Activated CD4-positive, alpha-beta T cell treated with anti-CD3 and anti-CD28 coated beads for 36 hours (primary cell): ENCODE measurements around the gene CYP2W1. TPM values are rescaled to one million over a fixed set of nuclear protein-coding genes. Genes with fewer than 3 reads are reported as not detected.

Experiments used
- ATAC-seq: fragments of 200-7000 bp; cut with Tn5 transposase; one replicate; pipeline ENCODE4 v1.10.0; 2021; ENCODE audit warnings: mild to moderate bottlenecking, moderate library complexity
- CTCF ChIA-PET: fragments of 350-600 bp; sonication (Branson Sonifier 250); formaldehyde crosslinking; loops from one replicate; lab custom pipeline; 2021; ENCODE audit warnings: antibody characterized with exemption; lab: Charles Lee
- POLR2A ChIA-PET: fragments of 350-600 bp; sonication (Branson Sonifier 250); formaldehyde crosslinking; loops from one replicate; lab custom pipeline; 2021; ENCODE audit warnings: antibody characterized with exemption, inconsistent platforms; lab: Charles Lee
- DNase-seq: peaks from one replicate; pipeline ENCODE4 v3.0.0-alpha.2; 2020
- H3K27ac Mint-ChIP-seq: one replicate; pipeline ENCODE4 v1.8.0; 2021; ENCODE audit warnings: mixed read lengths
- H3K27me3 Mint-ChIP-seq: one replicate; pipeline ENCODE4 v1.8.0; 2021; ENCODE audit warnings: mixed read lengths
- H3K36me3 Mint-ChIP-seq: one replicate; pipeline ENCODE4 v1.8.0; 2021; ENCODE audit warnings: low read depth, mixed read lengths
- H3K4me1 Mint-ChIP-seq: one replicate; pipeline ENCODE4 v1.8.0; 2021; ENCODE audit warnings: mixed read lengths
- H3K4me3 Mint-ChIP-seq: one replicate; pipeline ENCODE4 v1.8.0; 2021; ENCODE audit warnings: mild to moderate bottlenecking, moderate library complexity, mixed read lengths
- H3K9me3 Mint-ChIP-seq: one replicate; pipeline ENCODE4 v1.8.0; 2021; ENCODE audit warnings: low read depth, mixed read lengths
- intact Hi-C, 2 experiments: fragments of 100-400 bp; cut with DNase I in 1 of 2; cut with micrococcal nuclease in 1 of 2; formaldehyde crosslinking; loops; one replicate each; pipeline versions ENCODE4 v1.14.2 to v1.15.1; 2022 to 2024; cut with DNase I, micrococcal nuclease
- total RNA-seq, 2 experiments: library from RNA; stranded (reverse); gene quantifications; one replicate each; pipeline ENCODE4 v1.2.3, GENCODE V29; 2021

CYP2W1 gene
- total RNA-seq, 2 experiments from 2014 or later, result not detected

GRCh38 chr7:988426-988911 is 5.5 kb downstream of the CYP2W1 start:
- CTCF ChIA-PET, result no interaction called here
- POLR2A ChIA-PET, result no interaction called here

GRCh38 chr7:988963-989529 is 6.1 kb downstream of the CYP2W1 start:
- Mint-ChIP-seq H3K4me1 (peaks cover 3% of the 10 kb centered on the region), H3K27ac (no peak overlapping the region), H3K4me3 (no peak overlapping the region), H3K9me3 (no peaks in the 10 kb centered on the region), H3K27me3 (peaks cover 2% of the 10 kb centered on the region), H3K36me3 (no peaks in the 10 kb centered on the region)
- DNase-seq (no peak), ATAC-seq (no peak)
- POLR2A ChIA-PET, result no interaction called here
- intact Hi-C loops, result no loop called here
- CTCF ChIA-PET, result no interaction called here

More at GRCh38 chr7:988426-988911, 5.5 kb downstream of the CYP2W1 start:
- DNase-seq, result no peak
- no peaks in the 10 kb centered on the region for H3K36me3 Mint-ChIP-seq
- peaks cover 3% of the 10 kb centered on the region for H3K4me1 Mint-ChIP-seq
- no peak for ATAC-seq
- no peak overlapping the region for H3K27ac Mint-ChIP-seq
- H3K27me3 Mint-ChIP-seq, result peaks cover 2% of the 10 kb centered on the region
- intact Hi-C loops, result no loop called here
- H3K4me3 Mint-ChIP-seq, result no peak overlapping the region
- no peaks in the 10 kb centered on the region for H3K9me3 Mint-ChIP-seq

GRCh38 chr7:990352-990932 is 7.5 kb downstream of the CYP2W1 start:
- H3K4me1 Mint-ChIP-seq, result peaks cover 3% of the 10 kb centered on the region
- CTCF ChIA-PET, result interaction anchor here (0.5 to 7.3 kb wide), 3 partner anchors 75 to 185 kb away, joined by 3 to 135 read pairs (median 3); no protein-coding TSS in a partner anchor
- H3K36me3 Mint-ChIP-seq, result no peaks in the 10 kb centered on the region
- intact Hi-C loops, result no loop called here
- no peaks in the 10 kb centered on the region for H3K9me3 Mint-ChIP-seq
- H3K4me3 Mint-ChIP-seq, result no peak overlapping the region
- H3K27ac Mint-ChIP-seq, result no peak overlapping the region
- POLR2A ChIA-PET, result no interaction called here
- DNase-seq (no peak), ATAC-seq (no peak)
- H3K27me3 Mint-ChIP-seq, result peaks cover 2% of the 10 kb centered on the region

- H3K9me3 Mint-ChIP-seq, result no peaks in the 10 kb centered on the region
- H3K27me3 Mint-ChIP-seq, result no peaks in the 10 kb centered on the region
- H3K27ac Mint-ChIP-seq, result no peak overlapping the region
- H3K36me3 Mint-ChIP-seq, result no peaks in the 10 kb centered on the region
- ATAC-seq (no peak), DNase-seq (no peak)
- intact Hi-C loops, result no loop called here
- peaks cover 3% of the 10 kb centered on the region for H3K4me1 Mint-ChIP-seq
- CTCF ChIA-PET, result interaction anchor here (0.5 to 7.3 kb wide), 4 partner anchors 13 to 185 kb away, joined by 3 to 135 read pairs (median 3); no protein-coding TSS in a partner anchor
- POLR2A ChIA-PET, result no interaction called here
- no peak overlapping the region for H3K4me3 Mint-ChIP-seq
Observed at GRCh38 chr7:990933-991728, 8.2 kb downstream of the CYP2W1 start.

- H3K9me3 Mint-ChIP-seq, result no peaks in the 10 kb centered on the region
- no peak overlapping the region for H3K27ac Mint-ChIP-seq
- ATAC-seq (no peak), DNase-seq (no peak)
- intact Hi-C loops, result loop anchor here in 1 of 2 experiments (2.0 kb wide), 1 partner anchor 185 kb away; no protein-coding TSS in a partner anchor
- CTCF ChIA-PET, result interaction anchor here (0.7 to 7.3 kb wide), 21 partner anchors 13 to 1188 kb away, joined by 3 to 135 read pairs (median 6); a partner anchor contains a TSS
- H3K36me3 Mint-ChIP-seq, result no peaks in the 10 kb centered on the region
- H3K27me3 Mint-ChIP-seq, result no peaks in the 10 kb centered on the region
- H3K4me3 Mint-ChIP-seq, result no peak overlapping the region
- POLR2A ChIA-PET, result no interaction called here
- H3K4me1 Mint-ChIP-seq, result peaks cover 3% of the 10 kb centered on the region
Observed at GRCh38 chr7:991729-992656, 9.0 kb downstream of the CYP2W1 start.

- Mint-ChIP-seq H3K27me3 (no peaks in the 10 kb centered on the region), H3K4me3 (no peak overlapping the region), H3K36me3 (no peaks in the 10 kb centered on the region), H3K9me3 (no peaks in the 10 kb centered on the region), H3K27ac (no peak overlapping the region), H3K4me1 (peaks cover 3% of the 10 kb centered on the region)
- intact Hi-C loops, result loop anchor here (1.0 to 2.0 kb wide), 6 partner anchors 18 to 184 kb away; partner anchors contain the start of gene COX19 (in 1 of the 2)
- POLR2A ChIA-PET, result no interaction called here
- DNase-seq (peak; percentile 99), ATAC-seq (peak; percentile 100)
- CTCF ChIA-PET, result interaction anchor here (0.7 to 7.3 kb wide), 38 partner anchors 14 to 1187 kb away, joined by 3 to 135 read pairs (median 5); a partner anchor contains a TSS
Observed at GRCh38 chr7:992709-993607, 10.0 kb downstream of the CYP2W1 start.

GRCh38 chr7:994592-995308 is 11.8 kb downstream of the CYP2W1 start:
- POLR2A ChIA-PET, result no interaction called here
- no peak overlapping the region for H3K27ac Mint-ChIP-seq

GRCh38 chr7:995571-995970 is 12.6 kb downstream of the CYP2W1 start:
- Mint-ChIP-seq H3K4me3 (no peak overlapping the region), H3K27ac (no peak overlapping the region), H3K27me3 (no peaks in the 10 kb centered on the region), H3K9me3 (no peaks in the 10 kb centered on the region), H3K36me3 (no peaks in the 10 kb centered on the region), H3K4me1 (peaks cover 3% of the 10 kb centered on the region)
- ChIA-PET POLR2A (no interaction called here), CTCF (interaction anchor here (0.7 to 7.3 kb wide), 4 partner anchors 24 to 130 kb away, joined by 3 to 135 read pairs (median 3); no protein-coding TSS in a partner anchor)
- ATAC-seq, result no peak
- no peak for DNase-seq
- intact Hi-C loops, result no loop called here

More at GRCh38 chr7:994592-995308, 11.8 kb downstream of the CYP2W1 start:
- no peaks in the 10 kb centered on the region for H3K27me3 Mint-ChIP-seq
- H3K36me3 Mint-ChIP-seq, result no peaks in the 10 kb centered on the region
- no peak for ATAC-seq
- no peaks in the 10 kb centered on the region for H3K9me3 Mint-ChIP-seq
- CTCF ChIA-PET, result interaction anchor here (0.7 to 7.3 kb wide), 10 partner anchors 24 to 180 kb away, joined by 3 to 135 read pairs (median 3); no protein-coding TSS in a partner anchor
- DNase-seq, result no peak
- no peak overlapping the region for H3K4me3 Mint-ChIP-seq
- H3K4me1 Mint-ChIP-seq, result peaks cover 3% of the 10 kb centered on the region
- intact Hi-C loops, result no loop called here

GRCh38 chr7:996079-996872 is 13.3 kb downstream of the CYP2W1 start:
- Mint-ChIP-seq H3K9me3 (no peaks in the 10 kb centered on the region), H3K27me3 (no peaks in the 10 kb centered on the region), H3K36me3 (no peaks in the 10 kb centered on the region), H3K4me1 (peaks cover 3% of the 10 kb centered on the region), H3K4me3 (no peak overlapping the region), H3K27ac (no peak overlapping the region)
- ATAC-seq, result no peak
- ChIA-PET POLR2A (no interaction called here), CTCF (interaction anchor here (7.3 kb wide), 1 partner anchor 69 kb away, joined by 135 read pairs; no protein-coding TSS in a partner anchor)
- no peak for DNase-seq
- intact Hi-C loops, result no loop called here
